Measurements from ENCODE around the gene KIF1B. TPM values are rescaled to one million over a fixed set of nuclear protein-coding genes. Genes with fewer than 3 reads are reported as not detected.

KIF1B gene
- total RNA-seq, 2 experiments from 2014 or later = 7.1 to 8.9 TPM

- H3K4me1 Mint-ChIP-seq (ENCODE audit: low read depth) = no peaks in the 10 kb centered on the region
- no peak for TF ChIP-seq CTCF (IDR thresholded peaks at IDR 0.05)
- no peak overlapping the region for H3K4me3 Mint-ChIP-seq
- ATAC-seq (no peak), DNase-seq (no peak)
- ChIA-PET CTCF (interaction anchor here (1.3 kb wide), 1 partner anchor 19 kb away, joined by 3 read pairs; no protein-coding TSS in a partner anchor), POLR2A (no interaction called here)
- intact Hi-C loops (cut with micrococcal nuclease) = no loop called here
- no peak overlapping the region for H3K27ac Mint-ChIP-seq
- no peaks in the 10 kb centered on the region for H3K27me3 Mint-ChIP-seq
- no peaks in the 10 kb centered on the region for H3K36me3 Mint-ChIP-seq (ENCODE audit: low read depth)
- H3K9me3 Mint-ChIP-seq = no peaks in the 10 kb centered on the region
Measured at GRCh38 chr1:10319750-10320149, 109.4 kb downstream of the KIF1B start.

GRCh38 chr1:10320336-10320735 is 110.0 kb downstream of the KIF1B start:
- intact Hi-C loops (cut with micrococcal nuclease) = no loop called here
- no peak for DNase-seq
- H3K36me3 Mint-ChIP-seq (ENCODE audit: low read depth) = no peaks in the 10 kb centered on the region
- POLR2A ChIA-PET = no interaction called here
- CTCF ChIA-PET = interaction anchor here (1.3 kb wide), 1 partner anchor 18 kb away, joined by 3 read pairs; no protein-coding TSS in a partner anchor
- no peak overlapping the region for H3K4me3 Mint-ChIP-seq
- H3K4me1 Mint-ChIP-seq (ENCODE audit: low read depth) = no peaks in the 10 kb centered on the region
- H3K27me3 Mint-ChIP-seq = no peaks in the 10 kb centered on the region
- no peak for TF ChIP-seq CTCF (IDR thresholded peaks at IDR 0.05)
- no peak for ATAC-seq
- no peaks in the 10 kb centered on the region for H3K9me3 Mint-ChIP-seq
- no peak overlapping the region for H3K27ac Mint-ChIP-seq

GRCh38 chr1:10322821-10323220 is 112.5 kb downstream of the KIF1B start:
- no peak for DNase-seq
- H3K4me1 Mint-ChIP-seq (ENCODE audit: low read depth) = no peaks in the 10 kb centered on the region
- no peak overlapping the region for H3K27ac Mint-ChIP-seq
- H3K4me3 Mint-ChIP-seq = no peak overlapping the region
- H3K27me3 Mint-ChIP-seq = no peaks in the 10 kb centered on the region
- ATAC-seq = no peak
- no peaks in the 10 kb centered on the region for H3K9me3 Mint-ChIP-seq
- no peak for TF ChIP-seq CTCF (IDR thresholded peaks at IDR 0.05)
- ChIA-PET POLR2A (no interaction called here), CTCF (no interaction called here)
- H3K36me3 Mint-ChIP-seq (ENCODE audit: low read depth) = peaks cover 8% of the 10 kb centered on the region
- intact Hi-C loops (cut with micrococcal nuclease) = no loop called here

GRCh38 chr1:10324627-10325026 is 114.3 kb downstream of the KIF1B start:
- H3K4me3 Mint-ChIP-seq = peak overlapping the region; percentile 13
- ChIA-PET POLR2A (interaction anchor here (0.7 kb wide), 1 partner anchor 219 kb away, joined by 3 read pairs; no protein-coding TSS in a partner anchor), CTCF (no interaction called here)
- H3K27ac Mint-ChIP-seq = no peak overlapping the region
- ATAC-seq (no peak), DNase-seq (peak; percentile 5)
- H3K9me3 Mint-ChIP-seq = no peaks in the 10 kb centered on the region
- peaks cover 8% of the 10 kb centered on the region for H3K36me3 Mint-ChIP-seq (ENCODE audit: low read depth)
- TF ChIP-seq CTCF (IDR thresholded peaks at IDR 0.05) = no peak
- no peaks in the 10 kb centered on the region for H3K4me1 Mint-ChIP-seq (ENCODE audit: low read depth)
- intact Hi-C loops (cut with micrococcal nuclease) = no loop called here
- no peaks in the 10 kb centered on the region for H3K27me3 Mint-ChIP-seq

GRCh38 chr1:10325521-10325920 is 115.2 kb downstream of the KIF1B start:
- intact Hi-C loops (cut with micrococcal nuclease) = no loop called here
- CTCF ChIA-PET = interaction anchor here (0.6 kb wide), 1 partner anchor 12 kb away, joined by 3 read pairs; no protein-coding TSS in a partner anchor
- Mint-ChIP-seq H3K4me1 (ENCODE audit: low read depth) (no peaks in the 10 kb centered on the region), H3K4me3 (no peak overlapping the region), H3K27me3 (no peaks in the 10 kb centered on the region), H3K36me3 (ENCODE audit: low read depth) (peaks cover 8% of the 10 kb centered on the region), H3K27ac (no peak overlapping the region), H3K9me3 (no peaks in the 10 kb centered on the region)
- POLR2A ChIA-PET = no interaction called here
- ATAC-seq (no peak), DNase-seq (no peak)
- no peak for TF ChIP-seq CTCF (IDR thresholded peaks at IDR 0.05)
